Activated CD4-positive, alpha-beta T cell treated with anti-CD3 and anti-CD28 coated beads for 4 hours (primary cell): ENCODE measurements around the gene TBC1D3B.
"Not testable (repeated sequence)": the region's sequence is repeated elsewhere in the genome, so short reads cannot be mapped to it uniquely, and the experiment has no call there.

Experiments
- DNase-seq, 2 donors: peaks; one replicate each; pipeline ENCODE4 v3.0.0-alpha.2; 2020

The TBC1D3B gene

DNA sequence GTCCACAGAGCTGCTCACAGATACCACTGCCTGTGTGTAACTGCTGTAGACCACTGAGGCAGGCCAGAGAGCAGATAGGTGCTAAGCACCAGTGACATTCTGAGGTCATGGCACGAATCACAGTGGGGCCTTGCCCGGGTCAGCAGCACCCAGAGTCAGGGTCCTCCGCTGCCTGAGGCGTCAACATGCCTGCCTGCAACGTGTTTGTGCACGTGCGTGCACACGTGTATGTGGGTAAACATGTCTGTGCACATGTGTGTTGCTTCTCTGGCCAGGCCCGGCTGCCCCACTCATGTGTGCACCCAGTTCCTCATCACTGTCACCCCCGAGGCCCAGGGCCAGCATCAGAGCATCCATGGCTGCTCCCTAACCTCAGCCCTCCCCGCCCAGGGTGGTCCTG, at the start of gene TBC1D3B:
Gene TBC1D3B (minus strand): TSS at position 101 of the 400 bp plus-strand sequence. CDS start 1,586 bp downstream, outside the sequence.
- DNase-seq, result not testable (repeated sequence)

DNA sequence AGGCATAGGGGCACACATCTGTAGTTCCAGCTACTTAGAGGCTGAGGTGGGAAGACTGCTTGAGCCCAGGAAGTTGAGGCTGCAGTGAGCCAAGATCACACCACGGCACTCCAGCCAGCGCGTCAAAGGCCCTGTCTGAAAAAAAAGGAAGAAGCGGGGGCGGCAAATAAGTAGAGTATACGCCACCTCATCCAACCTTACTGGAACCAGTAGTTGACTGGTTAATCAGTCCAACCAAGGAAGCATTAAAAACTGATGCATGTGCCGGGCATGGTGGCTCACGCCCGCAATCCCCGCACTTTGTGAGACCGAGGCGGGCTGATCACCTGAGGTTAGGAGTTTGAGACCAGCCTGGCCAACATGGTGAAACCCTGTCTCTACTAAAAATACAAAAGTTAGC, 46.5 kb upstream of the TBC1D3B start:
- DNase-seq, result not testable (repeated sequence)

DNA sequence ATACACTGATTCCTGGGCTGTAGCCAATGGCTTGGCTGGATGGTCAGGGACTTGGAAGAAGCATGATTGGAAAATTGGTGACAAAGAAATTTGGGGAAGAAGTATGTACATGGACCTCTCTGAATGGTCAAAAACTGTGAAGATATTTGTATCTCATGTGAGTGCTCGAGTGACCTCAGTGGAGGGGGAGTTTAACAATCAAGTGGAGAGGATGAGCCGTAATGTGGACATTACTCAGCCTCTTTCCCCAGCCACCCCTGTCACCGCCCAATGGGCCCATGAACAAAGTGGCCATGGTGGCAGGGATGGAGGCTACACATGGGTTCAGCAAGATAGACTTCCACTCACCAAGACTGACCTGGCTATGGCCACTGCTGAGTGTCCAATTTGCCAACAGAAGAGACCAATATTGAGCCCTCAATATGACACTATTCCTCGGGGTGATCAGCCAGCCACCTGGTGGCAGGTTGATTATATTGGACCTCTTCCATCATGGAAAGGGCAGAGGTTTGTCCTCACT, 45.2 kb upstream of the TBC1D3B start:
- not testable (repeated sequence) for DNase-seq

DNA sequence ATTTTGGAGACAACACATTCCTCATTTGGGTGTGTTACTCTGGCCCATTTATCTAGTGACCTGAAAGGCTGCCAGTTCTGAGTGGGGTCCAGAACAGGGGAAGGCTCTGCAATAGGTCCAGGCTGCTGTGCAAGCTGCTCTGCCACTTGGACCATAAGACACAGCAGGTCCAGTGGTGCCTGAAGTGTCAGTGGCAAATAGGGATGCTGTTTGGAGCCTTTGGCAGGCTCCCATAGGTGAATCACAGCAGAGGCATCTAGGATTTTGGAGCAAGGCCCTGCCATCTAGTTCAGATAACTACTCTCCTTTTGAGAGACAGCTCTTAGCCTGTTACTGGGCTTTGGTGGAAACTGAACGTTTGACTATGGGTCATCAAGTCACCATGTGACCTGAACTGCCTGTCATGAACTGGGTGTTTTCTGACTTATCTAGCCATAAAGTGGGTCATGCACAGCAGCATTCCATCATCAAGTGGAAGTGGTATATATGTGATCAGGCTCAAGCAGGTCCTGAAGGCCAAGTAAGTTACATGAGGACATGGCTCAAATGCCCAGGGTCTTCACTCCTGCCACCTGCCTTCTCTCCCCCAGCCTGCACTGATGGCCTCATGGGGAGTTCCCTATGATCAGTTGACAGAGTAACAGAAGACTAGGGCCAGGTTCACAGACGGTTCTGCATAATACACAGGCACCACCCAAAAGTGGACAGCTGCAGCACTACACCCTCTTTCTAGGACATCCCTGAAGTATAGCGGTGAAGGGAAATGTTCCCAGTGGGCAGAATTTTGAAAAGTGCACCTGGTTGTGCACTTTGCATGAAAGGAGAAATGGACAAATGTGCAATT, 44.5 kb upstream of the TBC1D3B start:
- not testable (repeated sequence) for DNase-seq

DNA sequence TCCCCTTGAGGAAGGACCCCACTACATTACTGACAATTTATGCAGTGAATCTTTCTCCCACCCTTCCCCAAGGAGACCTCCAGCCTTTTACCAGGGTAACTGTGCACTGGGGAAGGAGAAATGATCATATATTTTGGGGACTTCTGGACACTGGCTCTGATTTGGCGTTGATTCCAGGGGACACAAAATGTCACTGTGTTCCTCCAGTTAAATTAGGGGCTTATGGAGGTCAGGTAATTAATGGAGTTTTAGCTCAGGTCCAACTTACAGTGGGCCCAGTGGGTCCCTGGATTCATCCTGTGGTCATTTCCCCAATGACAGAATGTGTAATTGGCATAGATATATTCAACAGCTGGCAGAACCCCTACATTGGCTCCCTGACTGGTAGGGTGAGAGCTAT, 43.1 kb upstream of the TBC1D3B start:
- not testable (repeated sequence) for DNase-seq

DNA sequence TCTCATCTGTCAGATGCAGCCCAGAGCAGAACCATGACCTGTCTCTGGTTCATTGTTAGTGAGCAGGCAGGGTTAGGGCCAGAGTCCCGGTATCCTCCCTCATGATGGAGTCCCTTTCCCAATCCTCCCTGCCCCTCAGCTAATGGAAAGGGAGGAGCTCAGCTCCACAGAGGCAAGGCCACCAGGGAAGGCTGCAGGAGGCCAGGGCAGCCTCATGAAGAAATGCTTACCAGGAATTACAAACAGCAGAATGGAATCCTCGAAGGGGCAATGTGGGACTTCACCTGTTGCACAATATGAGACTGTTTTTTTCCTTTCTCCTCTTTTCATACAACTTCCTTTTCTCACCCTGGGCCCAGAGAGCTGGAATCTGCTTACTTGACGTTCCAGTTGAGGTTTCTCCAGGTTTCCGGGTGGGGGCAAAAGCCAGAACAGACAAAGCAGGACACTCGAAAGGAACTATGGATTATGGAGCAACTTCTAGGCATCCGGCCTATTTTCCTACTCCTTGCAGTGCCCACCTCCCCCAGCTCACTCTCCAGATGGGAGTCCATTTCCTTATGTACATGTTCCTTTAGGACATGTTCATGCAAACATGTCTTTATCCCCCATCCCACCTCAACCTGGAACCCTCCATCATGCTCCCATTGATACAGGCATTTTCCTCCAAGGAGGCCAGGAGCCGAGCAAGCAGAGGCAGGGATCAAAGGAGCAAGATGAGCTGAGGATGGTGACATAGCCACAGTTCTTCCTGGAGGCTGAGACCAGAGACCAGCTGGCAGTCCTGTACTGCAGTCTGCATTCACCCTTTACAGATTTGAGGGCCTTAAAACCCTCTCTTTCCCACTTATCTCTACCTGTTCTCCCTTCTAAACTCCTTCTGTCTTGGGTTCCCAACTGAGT, 39.2 kb upstream of the TBC1D3B start:
- not testable (repeated sequence) for DNase-seq

DNA sequence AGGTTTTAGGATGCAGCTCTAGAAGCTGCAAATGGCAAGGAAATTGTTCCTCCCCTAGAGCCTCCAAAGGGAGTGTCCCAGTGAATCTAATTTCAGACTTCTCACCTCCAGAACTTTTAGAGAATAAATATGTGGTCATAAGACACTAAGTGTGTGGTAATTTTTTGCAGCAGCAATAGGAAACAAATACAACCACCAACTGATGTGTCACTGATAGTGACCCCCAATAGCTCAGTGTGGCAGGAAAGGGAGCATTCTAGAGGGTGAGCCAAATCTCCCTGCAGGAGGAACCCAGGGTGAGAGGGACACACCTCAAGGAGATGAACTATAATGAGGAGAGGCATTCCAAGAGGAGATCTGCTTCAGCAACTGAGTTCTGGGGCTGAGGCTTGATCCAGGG, 38.5 kb upstream of the TBC1D3B start:
- no peak for DNase-seq

DNA sequence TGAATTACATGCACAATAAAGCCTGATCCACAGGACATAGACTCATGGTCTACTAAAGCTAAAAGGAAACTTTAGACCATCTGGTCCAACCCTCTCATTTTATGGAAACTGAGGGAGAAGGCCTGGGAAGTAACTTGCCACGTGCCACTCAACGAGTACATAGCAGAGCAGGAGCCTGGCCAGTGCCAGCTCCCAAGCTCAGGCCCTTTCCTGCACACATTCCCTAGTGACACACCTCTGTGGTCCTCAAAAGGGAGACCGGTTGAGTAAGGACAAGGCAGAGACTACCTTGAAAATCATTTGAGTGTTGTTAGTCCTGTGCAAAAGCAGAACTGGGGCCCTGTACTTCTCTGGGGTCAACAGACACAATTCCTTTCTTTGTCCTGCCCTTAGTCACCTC, 37.3 kb upstream of the TBC1D3B start:
- DNase-seq, result no peak

DNA sequence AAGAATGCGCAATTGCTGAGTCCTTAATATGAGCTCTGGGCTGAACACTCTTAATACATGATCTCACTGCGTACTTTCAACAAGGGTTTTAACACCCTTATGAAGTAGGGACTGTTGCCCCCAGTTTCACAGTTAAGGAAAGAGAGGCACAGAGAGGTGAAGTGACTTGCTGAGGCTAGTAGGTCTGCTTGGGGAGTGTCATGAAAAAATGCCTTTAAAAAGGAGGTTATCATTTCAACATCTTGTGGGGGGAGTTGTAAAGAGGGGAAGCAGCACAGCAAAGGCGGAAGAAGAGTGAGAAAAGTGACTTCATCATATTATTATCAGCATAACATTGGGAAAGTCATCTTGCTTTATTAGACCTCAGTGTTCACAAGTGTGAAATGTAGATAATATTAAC, 36.5 kb upstream of the TBC1D3B start:
- no peak for DNase-seq

DNA sequence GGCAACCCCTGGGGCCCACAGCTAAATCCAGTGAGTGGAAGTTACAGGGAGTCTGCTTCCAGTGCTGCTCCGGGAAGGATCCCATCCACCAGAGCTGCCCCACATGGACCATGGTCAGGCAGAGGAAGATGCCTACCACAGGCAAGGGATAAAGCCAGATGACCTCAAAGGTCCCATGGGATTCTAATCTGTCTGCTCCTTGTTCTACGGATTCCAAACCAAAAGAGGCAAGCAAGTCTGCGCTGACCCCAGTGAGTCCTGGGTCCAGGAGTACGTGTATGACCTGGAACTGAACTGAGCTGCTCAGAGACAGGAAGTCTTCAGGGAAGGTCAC, 35.8 kb upstream of the TBC1D3B start:
- DNase-seq, result no peak

DNA sequence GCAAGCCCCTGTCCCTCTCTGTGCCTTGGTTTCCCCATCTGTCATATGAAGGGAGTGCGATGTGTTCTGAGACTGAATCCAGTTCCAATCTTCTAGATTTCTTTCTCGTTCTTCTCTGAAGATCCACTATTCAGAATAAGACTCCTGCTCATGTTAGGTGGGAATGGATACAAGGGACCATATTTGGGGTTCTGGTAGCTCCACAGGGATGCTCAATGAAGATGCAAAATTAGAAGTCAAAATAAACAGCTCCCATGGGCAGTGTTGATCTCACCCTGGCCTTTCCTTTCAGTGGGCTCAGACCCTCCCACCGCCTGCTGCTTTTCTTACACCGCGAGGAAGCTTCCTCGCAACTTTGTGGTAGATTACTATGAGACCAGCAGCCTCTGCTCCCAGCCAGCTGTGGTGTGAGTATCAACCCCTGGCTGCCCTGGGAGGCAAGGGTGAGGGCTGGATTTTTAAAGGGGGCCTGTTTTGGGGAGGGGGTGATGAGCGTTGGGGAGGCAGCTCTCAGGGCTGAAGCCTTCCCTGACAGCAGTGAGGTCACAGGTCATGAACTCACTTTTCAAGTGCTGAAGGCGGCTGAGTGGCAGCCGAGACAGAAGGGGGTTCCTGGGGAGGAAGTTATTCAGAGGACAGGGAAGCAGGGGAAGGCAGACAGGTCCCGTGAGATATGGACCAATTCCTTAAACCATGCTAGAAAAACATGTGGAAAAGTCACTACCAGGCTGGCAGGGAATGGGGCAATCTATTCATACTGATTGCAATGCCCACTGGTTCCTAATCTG, 35.2 kb upstream of the TBC1D3B start:
- DNase-seq, result not testable (repeated sequence)

DNA sequence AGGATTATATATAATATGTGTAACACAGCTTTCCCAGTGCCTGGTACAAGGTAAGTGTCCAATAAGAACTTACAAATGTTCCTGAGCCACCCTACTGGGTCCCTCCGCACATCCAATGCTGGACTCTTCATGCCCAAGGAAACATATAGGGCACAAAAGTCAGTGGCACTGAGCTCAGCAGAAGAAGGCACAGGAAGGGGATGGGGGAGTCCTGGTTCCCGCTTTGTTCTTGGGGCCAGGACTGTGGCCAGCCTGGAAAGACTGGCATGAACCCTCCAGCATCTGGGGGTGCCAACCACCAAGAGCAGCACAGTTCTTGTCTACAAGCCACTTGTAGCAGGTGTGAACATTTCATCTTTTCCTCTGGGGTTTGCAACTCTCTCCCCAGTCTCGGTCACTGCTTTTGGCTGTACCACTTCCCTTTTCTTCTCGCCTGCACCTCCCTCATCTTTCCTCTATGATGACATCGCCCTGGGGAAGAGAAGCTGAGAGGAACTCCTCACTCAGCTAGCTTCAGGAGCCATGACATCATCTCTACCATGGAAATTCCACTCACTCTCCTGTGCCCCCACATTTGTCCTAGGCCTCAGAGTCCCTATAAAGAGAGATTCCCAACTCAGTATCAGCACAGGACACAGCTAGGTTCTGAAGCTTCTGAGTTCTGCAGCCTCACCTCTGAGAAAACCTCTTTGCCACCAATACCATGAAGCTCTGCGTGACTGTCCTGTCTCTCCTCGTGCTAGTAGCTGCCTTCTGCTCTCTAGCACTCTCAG, 34.2 kb upstream of the TBC1D3B start, which contains the start of gene CCL4L2:
Gene CCL4L2 (plus strand): TSS at position 625 of the 773 bp plus-strand sequence.
- not testable (repeated sequence) for DNase-seq

DNA sequence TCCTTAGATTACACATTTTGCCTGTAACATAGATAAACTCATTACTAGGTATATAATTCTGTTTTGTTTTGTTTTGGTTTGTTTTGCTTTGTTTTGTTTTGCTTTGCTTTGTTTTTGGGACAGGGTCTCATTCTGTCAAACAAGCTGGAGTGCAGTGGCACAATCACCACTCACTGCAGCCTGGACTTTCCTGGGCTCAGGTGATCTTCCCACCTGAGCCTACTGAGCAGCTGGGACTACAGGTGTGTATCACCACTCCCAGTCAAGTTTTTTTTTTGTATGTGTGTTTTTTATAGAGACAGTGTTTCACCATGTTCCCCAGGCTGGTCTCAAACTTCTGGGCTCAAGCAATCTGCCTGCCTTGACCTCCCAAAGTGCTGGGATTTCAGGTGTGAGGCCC, 33.1 kb upstream of the TBC1D3B start:
- no peak for DNase-seq

DNA sequence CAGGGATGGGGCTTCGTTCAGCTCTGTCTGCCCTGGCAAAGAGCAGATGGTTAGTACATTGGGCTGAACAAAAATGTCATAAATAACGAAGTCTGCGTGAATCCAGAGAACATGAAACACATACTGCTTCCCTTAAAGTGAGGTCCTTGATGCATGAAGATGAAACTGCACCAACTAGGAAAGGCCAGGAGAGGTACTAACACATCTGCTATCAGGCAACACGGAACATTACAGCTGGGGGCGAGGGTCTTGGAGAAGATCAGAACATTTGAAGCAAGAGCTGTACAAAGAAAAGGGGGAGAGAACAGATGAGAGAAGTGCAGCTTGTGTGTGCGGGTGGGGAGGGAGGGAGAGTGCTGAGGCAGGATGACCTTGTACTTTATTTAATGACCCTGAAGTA, 30.9 kb upstream of the TBC1D3B start:
- not testable (repeated sequence) for DNase-seq

DNA sequence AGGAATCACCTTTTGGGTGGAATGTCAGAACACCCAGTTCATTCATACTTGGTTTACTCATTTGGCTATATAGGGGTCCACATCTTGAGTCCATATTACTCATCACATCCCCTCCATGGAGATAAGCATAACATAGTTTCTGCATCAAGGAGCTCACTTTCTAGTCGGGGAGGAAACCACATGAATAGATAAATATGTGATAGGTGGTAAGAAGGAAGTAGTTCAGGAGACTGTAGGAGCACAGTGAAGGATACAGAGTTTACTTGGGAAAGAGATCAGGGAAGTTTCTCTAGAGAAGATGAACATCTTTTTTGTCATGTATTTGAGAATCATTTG, 30.0 kb upstream of the TBC1D3B start:
- not testable (repeated sequence) for DNase-seq

DNA sequence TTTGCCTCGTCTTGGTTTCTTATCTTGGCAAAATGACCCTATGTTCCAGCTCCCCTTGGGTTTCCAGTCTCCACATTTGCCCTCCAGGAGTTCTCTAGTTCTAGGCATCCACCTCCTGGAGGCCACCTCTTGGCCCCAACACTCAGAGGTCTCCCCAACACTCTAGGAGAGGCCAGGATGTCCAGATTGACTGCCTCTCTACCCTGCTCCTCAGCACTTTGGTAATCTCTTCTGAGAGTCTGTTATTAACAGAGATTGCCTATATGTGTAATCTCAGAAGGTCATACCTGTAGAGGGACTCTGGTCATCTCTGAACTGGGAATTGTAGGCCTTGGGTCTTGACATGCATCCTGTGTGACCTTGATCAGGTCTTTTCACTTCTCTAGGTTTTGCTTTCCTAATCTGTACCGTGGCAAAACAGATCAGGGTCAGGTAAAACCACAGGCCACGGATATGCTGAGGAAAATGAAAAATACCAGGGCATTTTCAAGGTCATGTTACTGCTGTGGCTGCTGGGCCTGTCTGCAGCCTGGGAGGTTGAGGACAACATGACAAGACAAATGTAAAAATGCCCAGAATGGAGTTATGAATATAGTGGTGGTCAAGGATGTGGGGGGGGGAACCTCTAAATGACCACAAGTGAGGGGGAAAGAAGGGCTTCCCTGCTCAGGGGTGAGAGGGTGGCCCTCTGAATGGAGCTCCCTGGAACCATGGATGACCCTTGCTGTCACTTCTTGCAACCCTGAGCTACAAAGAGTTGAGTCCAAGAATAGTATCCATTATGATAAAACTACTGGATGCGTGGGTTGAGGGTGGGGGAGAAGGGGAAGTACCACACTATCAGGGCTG, 29.4 kb upstream of the TBC1D3B start:
- no peak for DNase-seq

DNA sequence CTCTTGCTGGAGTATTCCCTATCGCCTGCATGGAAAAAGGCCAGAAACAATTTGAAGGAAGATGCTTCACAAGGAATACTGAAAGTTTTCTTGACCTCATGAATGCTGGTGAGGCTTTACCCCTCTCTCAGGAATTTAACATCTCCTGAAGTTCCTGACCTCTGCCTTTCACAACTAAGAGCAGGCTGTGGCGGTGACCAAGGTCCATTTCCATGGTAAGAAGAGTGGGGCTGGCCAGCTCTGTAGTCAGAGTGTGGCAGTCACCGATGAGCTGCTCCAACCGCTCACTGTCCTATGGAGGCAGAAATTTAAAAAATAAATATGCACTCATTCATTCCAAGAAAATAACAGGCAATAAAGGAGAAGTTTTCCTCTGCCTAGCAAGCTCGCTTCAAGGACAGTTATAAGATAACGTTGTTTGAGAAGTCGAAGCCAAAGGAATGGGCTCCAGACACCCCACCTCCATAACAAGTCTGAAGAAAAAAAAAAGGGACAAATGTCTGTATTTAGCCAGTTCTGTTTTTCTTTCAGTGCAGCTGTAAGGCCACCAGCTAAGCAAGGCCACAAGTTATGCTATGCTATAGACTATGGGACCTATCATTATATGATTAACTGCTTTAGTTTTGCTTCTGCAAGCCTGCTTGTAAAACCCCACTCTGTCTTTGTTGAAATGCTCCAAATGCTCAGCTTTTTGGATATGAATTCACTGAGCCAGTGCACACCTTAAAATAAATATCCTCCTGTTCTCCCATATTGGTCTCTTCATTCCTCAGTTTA, 28.5 kb upstream of the TBC1D3B start:
- no peak for DNase-seq

DNA sequence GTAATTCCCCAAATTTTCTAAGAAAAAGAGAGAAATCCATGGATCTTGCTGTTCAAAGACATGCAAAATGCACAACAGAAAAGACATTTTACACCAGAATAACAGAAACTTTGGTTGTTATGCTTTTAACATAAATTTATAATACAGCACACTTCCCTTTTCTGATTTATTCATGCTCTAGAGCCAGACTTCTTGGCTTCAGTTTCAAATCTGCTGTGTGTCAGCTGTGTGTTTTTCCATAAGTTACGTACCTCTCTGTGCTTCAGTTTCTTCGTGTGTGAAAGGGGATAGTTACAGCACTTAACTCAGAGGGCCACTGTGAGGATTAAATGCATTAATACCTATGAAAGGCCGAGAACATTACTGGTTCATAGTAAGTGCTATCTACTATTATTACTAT, 26.9 kb upstream of the TBC1D3B start:
- DNase-seq, result no peak

DNA sequence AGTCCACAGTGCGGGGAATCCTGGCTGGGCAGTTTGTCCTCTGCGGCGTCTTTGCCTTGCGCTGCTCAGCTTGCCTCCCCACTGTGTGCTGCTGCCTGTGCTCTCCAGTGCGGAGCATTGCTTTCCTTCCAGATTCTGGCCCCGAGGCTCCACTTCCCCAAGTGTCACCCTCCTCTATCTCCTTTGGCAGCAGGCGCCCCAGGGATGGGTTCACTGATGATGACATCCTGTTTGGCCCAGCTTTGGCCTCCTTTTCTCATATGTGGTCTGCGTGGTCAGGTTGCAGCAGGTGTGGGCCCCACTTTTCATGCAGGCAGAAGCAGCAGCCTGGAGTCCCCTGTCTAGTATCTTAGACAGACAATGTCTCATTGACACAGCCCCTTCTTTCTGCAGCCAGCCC, 25.1 kb upstream of the TBC1D3B start:
- not testable (repeated sequence) for DNase-seq

DNA sequence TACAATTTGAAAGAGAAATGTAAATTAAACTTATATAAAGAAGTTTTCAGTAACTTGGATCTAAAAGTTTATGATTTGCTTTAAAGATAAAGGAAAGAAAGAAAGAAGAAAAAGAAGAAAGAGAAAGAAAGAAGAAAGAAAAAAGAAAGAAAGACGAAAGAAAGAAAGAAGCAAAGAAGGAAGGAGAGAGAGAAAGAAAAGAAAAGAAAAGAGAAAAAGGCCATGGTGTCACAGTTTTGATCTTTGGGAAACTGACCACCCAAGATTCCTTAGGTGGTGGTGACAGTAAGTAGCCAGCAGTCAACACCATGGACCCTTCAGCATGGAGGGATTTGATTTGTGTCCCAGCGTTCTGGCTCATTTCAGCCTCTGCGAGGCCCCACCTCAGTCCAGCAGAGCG, 24.7 kb upstream of the TBC1D3B start:
- not testable (repeated sequence) for DNase-seq
